ENCODE measurements around the gene C19orf67.

GRCh38 chr19:14086098-14086497, 515 bp upstream of the C19orf67 start:
- TF ChIP-seq POLR2A (IDR thresholded peaks at IDR 0.05; ENCODE audit: low read depth, low read length), result no peak
- TF ChIP-seq CTCF (conservative IDR thresholded peaks at IDR 0.05; ENCODE audit: low read depth, low read length), result no peak
- no peak for TF ChIP-seq RAD21 (IDR thresholded peaks at IDR 0.05; ENCODE audit: low read length)
- TF ChIP-seq CEBPB (IDR thresholded peaks at IDR 0.05; ENCODE audit: low read depth, low read length), result no peak
- no peak for TF ChIP-seq MAFK (IDR thresholded peaks at IDR 0.05; ENCODE audit: low read depth, low read length)
- TF ChIP-seq SMC3 (IDR thresholded peaks at IDR 0.05; ENCODE audit: low read depth, low read length), result no peak
- TF ChIP-seq USF2 (IDR thresholded peaks at IDR 0.05; ENCODE audit: low read depth, low read length), result no peak
- no peak for TF ChIP-seq MAZ (IDR thresholded peaks at IDR 0.05; ENCODE audit: borderline replicate concordance, low read depth, low read length)
- TF ChIP-seq BHLHE40 (IDR thresholded peaks at IDR 0.05; ENCODE audit: low read depth, low read length), result no peak
- TF ChIP-seq RFX5 (IDR thresholded peaks at IDR 0.05; ENCODE audit: low read depth, low read length), result no peak
- no peak for TF ChIP-seq MXI1 (IDR thresholded peaks at IDR 0.05; ENCODE audit: borderline replicate concordance, low read depth, low read length)
- TF ChIP-seq ELK1 (IDR thresholded peaks at IDR 0.05; ENCODE audit: borderline replicate concordance, low read depth, low read length), result no peak

Data from IMR-90 (cell line).